Aorta (tissue), 5 donors: Measurements from ENCODE around the gene TMEM40. TPM values are rescaled to one million over a fixed set of nuclear protein-coding genes. Genes with fewer than 3 reads are reported as not detected.
"Not testable (repeated sequence)": the region's sequence is repeated elsewhere in the genome, so short reads cannot be mapped to it uniquely, and the experiment has no call there.

ENCODE experiments used
- ATAC-seq: fragments of 200-7000 bp; cut with Tn5 transposase; one replicate; pipeline ENCODE4 v1.9.1; 2022; ENCODE audit warnings: moderate library complexity; ENCODE audit not compliant: low FRiP score
- DNase-seq, 2 donors: peaks; one replicate each; pipeline ENCODE4 v3.0.0-alpha.2; 2020
- H3K27ac ChIP-seq, 2 donors: one replicate each; pipeline ENCODE4 v1.5.1; 2013; ENCODE audit warnings: low read length in 2 of 2, mild to moderate bottlenecking in 2 of 2, moderate library complexity in 2 of 2, control low read depth in 1 of 2, inconsistent platforms in 1 of 2, low read depth in 1 of 2
- H3K27me3 ChIP-seq, 2 donors: one replicate each; pipeline ENCODE4 v1.6.1; 2013; ENCODE audit warnings: control low read depth in 1 of 2, low read length in 1 of 2, mild to moderate bottlenecking in 1 of 2, moderate library complexity in 1 of 2; ENCODE audit not compliant: insufficient read depth in 2 of 2, control insufficient read depth in 1 of 2
- H3K36me3 ChIP-seq, 2 donors: one replicate each; pipeline ENCODE4 v1.6.1; 2013; ENCODE audit warnings: control low read depth in 1 of 2, low read length in 1 of 2, mild to moderate bottlenecking in 1 of 2; ENCODE audit not compliant: insufficient read depth in 2 of 2, control insufficient read depth in 1 of 2
- H3K4me1 ChIP-seq, 2 donors: one replicate each; pipeline ENCODE4 v1.6.1; 2013; ENCODE audit warnings: low read length in 2 of 2, control low read depth in 1 of 2, mild to moderate bottlenecking in 1 of 2, moderate library complexity in 1 of 2; ENCODE audit not compliant: insufficient read depth in 2 of 2, control insufficient read depth in 1 of 2
- H3K4me3 ChIP-seq, 2 donors: one replicate each; pipeline ENCODE4 v1.5.1; 2013; ENCODE audit warnings: low read length in 2 of 2, control low read depth in 1 of 2, mild to moderate bottlenecking in 1 of 2
- H3K9me3 ChIP-seq: one replicate; pipeline ENCODE4 v1.6.1; 2013; ENCODE audit warnings: mild to moderate bottlenecking, low read length; ENCODE audit not compliant: control insufficient read depth
- WGBS, 2 donors: extraction: QIAGEN DNeasy Blood & Tissue Kit; methylation state at CpG; one replicate each; pipeline ENCODE4 v1.1.7; 2013; 5-methylcytosine and 5-hydroxymethylcytosine counted together
- intact Hi-C, 2 donors: fragments of 100-400 bp; cut with DNase I; formaldehyde crosslinking; loops; one replicate each; pipeline versions ENCODE4 v1.14.2 to v1.15.0; 2022
- polyA plus RNA-seq, 2 donors: library from polyadenylated mRNA; stranded (reverse); fragments of 200-250 nt; gene quantifications; one replicate each; pipeline ENCODE4 v1.2.3, GENCODE V29; 2013
- total RNA-seq, 2 donors: library from RNA; stranded (reverse); fragmentation: NEBNext Ultra II Directional; extraction: Animal tissue kit (Norgen Biotek cat#: 25700); gene quantifications; one replicate each; pipeline ENCODE4 v1.2.1, GENCODE V29; 2021
- donor health status: healthy with polysubstance abuse.
- donor health status: Bipolar disorder and iron deficiency.
- donor health status: DM: no; HTN: no; CAD: no.
- donor health status: DM: no; HTN: no; CAD: no.
- donor health status: DM: yes; HTN: yes; CAD: no.

Gene TMEM40
- total and polyA plus RNA-seq, 4 donors: 0.50 to 0.84 TPM; not detected in 2

DNA sequence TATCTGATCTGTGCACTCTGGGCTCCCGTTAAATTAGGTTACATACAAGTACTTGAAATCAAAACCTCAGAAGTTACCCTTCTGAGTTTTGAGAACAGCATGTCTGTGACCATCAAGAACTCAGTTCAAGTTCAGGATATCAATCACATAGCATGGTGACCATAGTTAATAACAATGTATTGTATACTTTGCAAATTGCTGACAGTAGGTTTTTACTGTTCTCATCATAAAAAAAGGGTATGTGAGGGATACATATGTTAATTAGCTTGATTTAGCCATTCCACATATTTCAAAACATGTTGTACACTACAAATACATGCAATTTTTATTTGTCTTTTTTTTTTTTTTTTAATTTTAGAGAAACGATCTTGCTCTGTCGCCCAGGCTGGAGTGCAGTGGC, 25.5 kb downstream of the TMEM40 start:
- no peaks in the 10 kb centered on the region for H3K4me1 ChIP-seq
- ATAC-seq (no peak), DNase-seq (no peak)
- no peaks in the 10 kb centered on the region for H3K9me3 ChIP-seq
- WGBS, 2 donors: 56 to 71% methylated on average over 3 of the region's 3 CpGs
- no peak overlapping the region for H3K27ac ChIP-seq
- no peaks in the 10 kb centered on the region for H3K36me3 ChIP-seq
- no peak overlapping the region for H3K4me3 ChIP-seq
- H3K27me3 ChIP-seq: no peaks in the 10 kb centered on the region
- intact Hi-C loops: no loop called here

DNA sequence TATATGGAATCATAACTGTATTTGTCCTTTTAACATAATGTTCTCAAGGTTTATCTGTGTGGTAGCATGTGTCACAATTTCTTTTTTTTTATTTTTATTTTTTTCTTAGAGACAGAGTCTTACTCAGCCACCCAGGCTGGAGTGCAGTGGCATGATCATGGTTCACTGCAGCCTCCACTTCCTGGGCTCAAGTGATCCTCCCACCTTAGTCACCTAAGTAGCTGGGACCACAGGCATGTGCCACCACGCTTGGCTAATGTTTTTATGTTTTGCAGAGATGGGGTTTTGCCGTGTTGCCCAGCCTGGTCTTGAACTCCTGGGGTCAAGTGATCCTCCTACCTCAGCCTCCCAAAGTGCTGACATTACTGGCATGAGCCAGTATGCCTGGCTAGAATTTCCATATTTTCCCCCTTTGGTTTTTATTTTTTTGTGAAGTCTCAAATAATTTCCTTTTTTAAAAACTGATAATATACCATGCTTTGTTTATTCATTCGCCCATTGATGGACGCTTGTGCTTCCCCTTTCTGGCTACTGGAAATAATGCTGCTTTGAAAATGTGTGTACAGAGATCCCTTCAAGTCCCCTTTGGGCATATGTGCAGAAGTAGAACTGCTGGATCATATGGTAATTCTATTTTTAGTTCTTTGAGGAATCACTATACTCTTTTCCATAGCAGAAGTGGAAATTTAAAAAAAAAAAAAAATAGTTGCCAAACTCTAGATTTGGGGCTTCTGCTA, 28.4 kb downstream of the TMEM40 start:
- no peaks in the 10 kb centered on the region for H3K36me3 ChIP-seq
- WGBS, 2 donors: 83 to 87% methylated on average over 4 of the region's 4 CpGs
- H3K4me3 ChIP-seq: no peak overlapping the region
- intact Hi-C loops: no loop called here
- no peaks in the 10 kb centered on the region for H3K4me1 ChIP-seq
- H3K27ac ChIP-seq: no peak overlapping the region
- H3K27me3 ChIP-seq: no peaks in the 10 kb centered on the region
- ATAC-seq (no peak), DNase-seq (no peak)
- H3K9me3 ChIP-seq: no peaks in the 10 kb centered on the region

- ATAC-seq (no peak), DNase-seq (no peak)
- intact Hi-C loops: loop anchor here in 1 of 2 donors (10.0 kb wide), 1 partner anchor 134 kb away; no protein-coding TSS in a partner anchor
- Histone ChIP-seq H3K36me3 (no peaks in the 10 kb centered on the region), H3K4me1 (no peaks in the 10 kb centered on the region), H3K27me3 (no peaks in the 10 kb centered on the region), H3K27ac (no peak overlapping the region), H3K9me3 (no peaks in the 10 kb centered on the region), H3K4me3 (no peak overlapping the region)
- 13 to 19% methylated on average over 7 of the region's 7 CpGs for WGBS, 2 donors
These were observed 29.9 kb downstream of the TMEM40 start for GRCh38 chr3:12729051-12729651.

DNA sequence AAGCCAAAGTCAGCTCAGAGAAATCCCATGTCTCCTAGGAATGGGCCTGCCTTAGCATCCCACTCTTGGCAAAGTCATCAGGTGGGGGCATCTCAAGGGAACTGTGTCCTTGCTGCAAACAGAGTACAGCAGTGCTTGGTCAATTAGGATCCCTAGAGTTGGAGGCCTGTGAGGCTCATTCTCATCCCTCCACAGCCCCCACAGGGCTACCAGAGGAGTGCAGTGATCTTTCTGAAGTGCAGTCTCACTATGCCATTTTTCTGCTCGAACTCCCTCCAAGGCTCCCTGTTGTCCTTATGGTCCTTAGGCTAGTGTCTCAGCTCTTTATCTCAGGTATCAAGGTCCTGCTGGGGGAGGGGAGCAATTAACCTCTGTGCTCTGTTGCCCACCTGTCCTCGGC, 31.1 kb downstream of the TMEM40 start:
- H3K9me3 ChIP-seq: no peaks in the 10 kb centered on the region
- WGBS, 2 donors: 96 to 97% methylated on average over 2 of the region's 2 CpGs
- intact Hi-C loops: loop anchor here in 1 of 2 donors (10.0 kb wide), 1 partner anchor 133 kb away; no protein-coding TSS in a partner anchor
- no peak overlapping the region for H3K27ac ChIP-seq
- H3K36me3 ChIP-seq: no peaks in the 10 kb centered on the region
- no peaks in the 10 kb centered on the region for H3K27me3 ChIP-seq
- peak; percentile 15 for ATAC-seq
- H3K4me3 ChIP-seq: no peak overlapping the region
- H3K4me1 ChIP-seq: no peaks in the 10 kb centered on the region
- DNase-seq: no peak

DNA sequence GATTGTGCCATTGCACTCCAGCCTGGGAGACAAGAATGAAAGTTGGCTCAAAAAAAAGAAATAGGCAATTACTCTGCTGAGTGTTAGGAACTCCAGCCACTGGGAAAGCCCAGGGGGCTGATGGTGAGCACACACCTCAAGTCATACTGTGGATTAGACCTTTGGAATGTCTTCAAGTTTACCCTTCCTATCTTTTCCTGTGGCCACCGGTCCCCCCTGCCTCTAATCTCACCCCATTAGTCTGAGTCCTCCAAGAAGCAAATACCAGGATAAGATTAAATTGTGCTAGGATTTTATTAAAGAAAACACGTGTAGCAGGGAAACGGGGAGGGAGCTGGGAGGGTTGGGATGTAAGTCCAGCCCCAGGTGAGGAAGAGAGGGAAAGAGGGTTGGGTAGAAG, 31.6 kb downstream of the TMEM40 start:
- H3K36me3 ChIP-seq: no peaks in the 10 kb centered on the region
- intact Hi-C loops: loop anchor here in 1 of 2 donors (10.0 kb wide), 1 partner anchor 133 kb away; no protein-coding TSS in a partner anchor
- no peaks in the 10 kb centered on the region for H3K27me3 ChIP-seq
- no peaks in the 10 kb centered on the region for H3K4me1 ChIP-seq
- DNase-seq: no peak
- no peak overlapping the region for H3K27ac ChIP-seq
- H3K4me3 ChIP-seq: no peak overlapping the region
- no peaks in the 10 kb centered on the region for H3K9me3 ChIP-seq
- 67 to 76% methylated on average over 3 of the region's 3 CpGs for WGBS, 2 donors
- no peak for ATAC-seq

DNA sequence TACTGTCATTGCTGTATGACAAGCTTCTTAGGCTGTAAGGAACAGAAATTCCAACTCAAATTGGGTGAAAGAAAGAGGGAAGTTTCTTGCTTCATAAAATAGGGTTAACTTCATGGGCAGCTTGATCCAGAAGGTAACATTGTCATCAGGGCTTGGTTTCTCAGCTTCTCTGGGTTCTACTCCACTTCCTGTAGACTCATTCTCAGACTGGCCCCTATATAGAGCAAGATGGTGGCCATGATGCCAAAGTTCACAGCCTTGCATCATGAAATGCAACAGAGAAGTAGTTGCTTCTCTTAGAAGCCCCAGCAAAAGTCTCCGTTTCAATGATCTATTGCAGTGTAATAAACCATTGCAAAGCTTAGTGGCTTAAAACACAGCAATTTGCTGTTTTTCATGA, 33.6 kb downstream of the TMEM40 start:
- no peaks in the 10 kb centered on the region for H3K27me3 ChIP-seq
- no peaks in the 10 kb centered on the region for H3K9me3 ChIP-seq
- H3K4me3 ChIP-seq: no peak overlapping the region
- intact Hi-C loops: loop anchor here in 1 of 2 donors (10.0 kb wide), 1 partner anchor 131 kb away; no protein-coding TSS in a partner anchor
- DNase-seq: no peak
- no peaks in the 10 kb centered on the region for H3K4me1 ChIP-seq
- WGBS, 2 donors: 78 to 83% methylated on average over 1 of the region's 1 CpG
- no peaks in the 10 kb centered on the region for H3K36me3 ChIP-seq
- no peak for ATAC-seq
- no peak overlapping the region for H3K27ac ChIP-seq

- Histone ChIP-seq H3K4me1 (no peaks in the 10 kb centered on the region), H3K9me3 (no peaks in the 10 kb centered on the region), H3K27me3 (no peaks in the 10 kb centered on the region), H3K27ac (no peak overlapping the region), H3K4me3 (no peak overlapping the region), H3K36me3 (no peaks in the 10 kb centered on the region)
- no peak for DNase-seq
- no peak for ATAC-seq
- WGBS, 2 donors: 80 to 86% methylated on average over 4 of the region's 4 CpGs
- intact Hi-C loops: loop anchor here in 1 of 2 donors (10.0 kb wide), 1 partner anchor 130 kb away; no protein-coding TSS in a partner anchor
These were observed 34.3 kb downstream of the TMEM40 start for GRCh38 chr3:12724794-12725193.

GRCh38 chr3:12723362-12723761, 35.7 kb downstream of the TMEM40 start:
- H3K36me3 ChIP-seq, ATAC-seq, DNase-seq, H3K4me3 ChIP-seq, H3K27me3 ChIP-seq, H3K27ac ChIP-seq, H3K4me1 ChIP-seq, H3K9me3 ChIP-seq: not testable (repeated sequence)
- intact Hi-C loops: loop anchor here in 1 of 2 donors (10.0 kb wide), 1 partner anchor 129 kb away; no protein-coding TSS in a partner anchor

- DNase-seq (no peak), ATAC-seq (no peak)
- Histone ChIP-seq H3K36me3 (no peaks in the 10 kb centered on the region), H3K4me3 (no peak overlapping the region), H3K9me3 (no peaks in the 10 kb centered on the region), H3K27me3 (no peaks in the 10 kb centered on the region), H3K27ac (no peak overlapping the region), H3K4me1 (no peaks in the 10 kb centered on the region)
- intact Hi-C loops: loop anchor here in 1 of 2 donors (10.0 kb wide), 1 partner anchor 127 kb away; no protein-coding TSS in a partner anchor
- WGBS, 2 donors: 79 to 80% methylated on average over 3 of the region's 3 CpGs
These were observed 36.8 kb downstream of the TMEM40 start for GRCh38 chr3:12722226-12722625.
